HG03095 (cell line): ENCODE results near the gene TTI1.

Experiments
- ATAC-seq: cut with Tn5 transposase; IDR thresholded peaks from one replicate; pipeline ENCODE4 v1.9.1; 2021; ENCODE audit warnings: moderate library complexity; ENCODE audit not compliant: unreplicated experiment

The TTI1 gene

DNA sequence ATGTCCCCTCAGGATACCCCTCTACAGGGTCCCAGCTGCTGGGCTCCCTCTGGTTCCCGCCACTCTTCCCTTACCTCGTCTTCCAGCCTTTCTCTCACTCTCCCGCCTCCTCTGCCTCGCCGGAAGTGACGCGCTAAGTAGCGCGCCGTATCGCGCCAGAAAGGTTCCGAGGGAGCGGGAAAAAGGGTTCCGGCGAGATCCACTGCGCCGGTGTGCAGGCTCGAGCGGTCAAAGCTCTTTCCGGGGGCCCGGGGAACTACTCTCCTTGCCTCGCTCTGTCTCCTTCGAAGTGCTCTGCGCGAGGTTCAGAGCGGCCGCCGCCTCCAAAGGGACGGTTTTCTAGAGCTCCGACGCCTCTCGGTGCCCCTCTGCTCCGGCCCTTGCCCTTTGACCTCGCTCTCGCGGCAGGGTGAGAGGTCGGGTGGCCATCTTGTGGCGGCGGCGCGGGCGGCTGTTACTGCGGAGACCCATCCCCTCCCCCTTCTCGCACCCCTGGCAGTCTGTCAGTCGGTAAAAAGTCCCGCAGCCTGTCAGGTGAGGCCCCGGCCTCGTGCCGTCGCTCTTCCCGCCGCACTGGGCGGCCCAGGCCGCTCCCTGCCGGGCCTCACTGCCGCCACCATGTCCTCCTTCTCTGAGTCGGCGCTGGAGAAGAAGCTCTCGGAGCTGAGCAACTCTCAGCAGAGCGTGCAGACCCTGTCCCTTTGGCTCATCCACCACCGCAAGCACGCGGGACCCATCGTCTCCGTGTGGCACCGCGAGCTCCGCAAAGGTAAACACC lies at the start of gene TTI1, which contains the start of gene RPRD1B:
TTI1 (minus strand) TSS at position 127 of the 778 bp plus-strand sequence. CDS start 19,640 bp downstream, outside the sequence.
RPRD1B (plus strand) TSS at position 417 of the 778 bp plus-strand sequence; CDS start at position 619, 202 bp downstream.
- ATAC-seq: peak; percentile 77

DNA sequence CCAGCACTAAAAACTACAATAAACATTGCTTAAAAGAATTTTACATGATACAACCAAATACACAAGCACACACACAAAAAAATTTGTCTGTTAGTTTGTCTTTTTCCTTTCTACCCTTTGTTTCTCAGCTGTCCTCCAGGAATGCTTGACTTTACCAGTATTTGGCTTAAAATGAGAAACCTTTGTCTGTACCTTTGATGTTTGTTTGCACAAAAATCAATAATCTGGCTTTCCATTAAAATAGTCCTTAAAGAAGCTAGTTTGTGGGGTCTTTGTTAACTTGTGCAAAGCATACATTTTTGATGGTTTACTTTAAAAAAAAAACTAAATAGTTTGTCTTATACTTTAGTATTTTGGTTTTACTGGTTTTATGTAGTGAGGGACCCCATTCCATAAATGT lies 49.6 kb upstream of the TTI1 start:
- no peak for ATAC-seq

DNA sequence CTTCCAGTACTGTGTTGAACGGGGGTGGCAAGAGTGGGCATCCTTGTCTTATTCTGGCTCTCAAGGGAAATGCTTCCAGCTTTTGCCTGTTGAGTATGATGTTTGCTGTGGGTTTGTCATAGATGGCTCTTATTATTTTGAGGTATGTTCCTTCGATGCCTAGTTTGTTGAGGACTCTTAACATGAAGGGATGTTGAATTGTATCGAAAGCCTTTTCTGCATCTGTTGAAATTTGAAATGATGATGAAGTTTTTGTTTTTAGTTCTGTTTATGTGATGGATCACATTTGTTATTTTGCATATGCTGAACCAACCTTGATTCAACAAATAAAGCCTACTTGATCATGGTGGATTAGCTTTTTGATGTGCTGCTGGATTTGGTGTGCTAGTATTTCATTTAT lies 48.3 kb upstream of the TTI1 start:
- ATAC-seq: no peak

DNA sequence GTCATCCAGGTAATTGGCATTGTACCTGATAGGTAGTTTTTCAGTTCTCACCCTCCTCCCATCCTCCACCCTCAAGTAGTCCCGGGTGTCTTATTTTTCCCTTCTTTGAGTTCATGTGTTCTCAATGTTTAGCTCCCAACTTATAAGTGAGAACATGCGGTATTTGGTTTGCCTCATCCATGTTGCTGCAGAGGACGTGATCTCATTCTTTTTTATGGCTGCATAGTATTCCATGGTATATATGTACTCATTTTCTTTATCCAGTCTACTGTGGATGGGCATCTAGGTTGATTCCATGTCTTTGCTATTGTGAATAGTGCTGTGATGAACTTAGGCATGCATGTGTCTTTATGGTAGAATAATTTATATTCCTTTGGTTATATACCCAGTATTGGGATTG lies 46.1 kb upstream of the TTI1 start:
- ATAC-seq: no peak

DNA sequence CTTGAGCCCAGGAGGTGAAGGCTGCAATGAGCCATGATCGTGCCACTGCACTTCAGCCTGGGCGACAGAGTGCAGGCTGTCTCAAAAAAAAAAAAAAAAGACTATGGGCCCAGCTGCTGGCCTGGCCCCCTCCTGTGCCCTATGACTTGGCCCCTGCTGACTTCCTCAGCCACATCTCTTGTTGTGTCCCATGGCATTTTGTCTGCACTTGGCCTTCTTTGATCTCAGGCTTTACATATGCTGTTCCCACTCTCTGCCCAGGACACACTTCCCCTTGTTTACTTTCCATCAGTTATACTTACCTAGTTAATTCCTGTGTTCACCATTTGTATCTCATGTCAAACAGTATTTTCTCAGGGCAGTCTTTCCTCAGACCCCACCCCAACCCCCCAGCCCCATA lies 44.8 kb upstream of the TTI1 start:
- no peak for ATAC-seq

DNA sequence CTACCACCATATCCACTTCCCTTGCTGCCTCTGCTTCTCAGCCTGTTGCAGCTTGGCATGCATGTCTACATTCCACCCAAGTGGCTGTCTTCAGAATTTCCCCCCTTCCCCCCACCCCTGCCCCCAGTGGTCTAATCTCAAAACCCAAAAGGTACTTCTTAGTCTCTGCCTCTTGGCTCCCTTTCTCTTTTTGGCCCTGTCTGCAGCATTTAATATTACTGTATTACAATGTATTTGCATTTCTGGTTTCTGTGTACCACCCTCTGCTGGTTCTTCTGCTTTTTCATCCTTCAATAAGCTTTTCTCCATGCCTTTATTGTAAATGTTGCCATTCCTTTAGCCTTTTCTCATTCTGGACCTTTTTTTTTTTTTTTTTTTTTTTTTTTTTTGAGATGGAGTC lies 43.3 kb upstream of the TTI1 start:
- no peak for ATAC-seq

DNA sequence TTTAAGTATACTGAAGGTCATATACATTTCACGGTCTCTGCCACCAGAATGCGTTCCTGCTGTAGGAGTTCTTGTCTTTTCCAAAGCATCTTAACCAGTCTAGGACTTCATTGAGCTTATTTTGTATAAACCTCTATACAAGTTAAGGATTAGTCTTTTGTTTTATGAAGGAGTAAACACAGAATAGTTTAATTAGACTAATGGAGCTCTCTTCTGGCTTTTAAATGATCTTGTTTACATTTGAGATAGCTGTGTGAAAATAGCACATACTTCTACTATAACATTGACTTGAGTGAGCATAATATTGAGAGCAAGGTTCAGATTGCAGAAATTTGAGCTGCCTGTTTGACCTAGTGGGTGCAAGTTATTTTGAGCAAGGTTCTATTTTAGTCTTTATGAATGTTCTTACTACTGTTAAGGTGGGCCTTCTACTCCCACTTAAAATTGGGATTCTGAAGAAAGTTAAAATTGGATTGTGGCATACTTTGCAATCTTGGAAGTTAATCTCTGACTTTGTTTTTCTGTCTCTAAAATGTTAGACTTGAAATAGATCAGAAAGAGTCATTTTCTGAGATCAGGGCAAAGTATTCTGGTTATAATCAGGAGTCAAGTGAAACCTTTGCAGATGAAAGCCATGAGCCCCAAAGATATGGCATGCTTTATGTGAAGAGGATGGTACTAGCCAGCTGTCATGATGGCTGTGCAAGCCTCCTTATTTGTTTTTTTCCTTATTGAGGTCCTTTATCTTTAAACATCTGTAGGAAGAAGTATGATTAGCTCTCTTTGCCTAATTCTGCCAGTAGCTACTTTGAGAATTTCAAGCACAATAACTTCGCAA lies 42.1 kb upstream of the TTI1 start:
- ATAC-seq: no peak

DNA sequence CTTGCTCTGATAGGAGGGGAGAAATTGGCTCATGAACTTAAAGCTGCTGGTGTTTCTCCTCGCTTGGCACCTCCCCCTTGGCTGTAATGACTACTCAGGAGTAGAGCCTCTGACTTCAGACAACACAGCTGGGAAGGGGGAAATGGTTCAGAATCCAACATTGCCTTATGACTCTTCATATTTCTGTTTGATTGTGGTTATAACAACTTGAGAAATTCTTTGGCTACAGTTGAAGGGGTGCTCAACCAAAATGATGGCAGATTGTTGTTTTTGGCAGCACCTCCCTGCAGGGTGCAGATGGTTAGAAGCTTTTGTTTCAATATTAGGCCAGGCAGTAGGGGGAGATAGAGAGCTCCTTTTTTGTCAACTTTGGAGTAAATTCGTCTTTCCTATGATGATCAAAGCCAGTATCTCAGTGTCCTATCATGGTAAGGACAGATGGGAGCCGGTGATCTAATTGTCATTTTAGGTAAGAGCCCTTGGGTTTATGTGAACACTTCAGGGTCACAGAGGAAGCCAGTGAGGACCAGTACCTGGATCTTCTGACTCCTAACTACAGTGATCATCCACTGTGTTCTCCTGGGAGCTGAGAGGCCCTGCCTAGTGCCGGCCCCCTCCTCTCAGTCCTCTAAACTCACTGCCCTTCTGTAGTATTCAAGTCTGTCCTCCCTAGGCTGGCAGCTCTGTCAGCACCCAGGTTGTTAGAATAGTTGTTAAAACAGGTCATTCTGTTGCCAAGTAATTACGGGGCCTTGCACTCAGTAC lies 40.2 kb upstream of the TTI1 start:
- ATAC-seq: no peak

DNA sequence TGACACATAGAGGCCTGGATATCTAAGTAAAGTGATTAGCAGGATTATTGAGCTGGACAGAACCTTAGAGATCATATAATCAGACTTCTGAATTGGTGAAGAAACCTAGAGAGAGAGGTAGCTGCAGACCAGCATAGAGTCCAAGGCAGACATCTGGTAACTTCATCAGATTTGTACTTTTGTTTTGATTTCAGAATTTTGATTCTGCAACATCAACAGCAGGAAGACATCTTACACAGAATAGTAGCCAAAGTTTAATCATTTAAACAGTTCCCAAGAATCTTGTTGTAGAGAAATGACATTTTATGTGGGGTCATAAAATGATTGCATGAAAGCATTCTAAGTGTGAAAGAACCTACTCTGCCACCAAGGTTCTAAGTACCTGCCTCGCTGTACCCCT lies 39.6 kb upstream of the TTI1 start:
- no peak for ATAC-seq

DNA sequence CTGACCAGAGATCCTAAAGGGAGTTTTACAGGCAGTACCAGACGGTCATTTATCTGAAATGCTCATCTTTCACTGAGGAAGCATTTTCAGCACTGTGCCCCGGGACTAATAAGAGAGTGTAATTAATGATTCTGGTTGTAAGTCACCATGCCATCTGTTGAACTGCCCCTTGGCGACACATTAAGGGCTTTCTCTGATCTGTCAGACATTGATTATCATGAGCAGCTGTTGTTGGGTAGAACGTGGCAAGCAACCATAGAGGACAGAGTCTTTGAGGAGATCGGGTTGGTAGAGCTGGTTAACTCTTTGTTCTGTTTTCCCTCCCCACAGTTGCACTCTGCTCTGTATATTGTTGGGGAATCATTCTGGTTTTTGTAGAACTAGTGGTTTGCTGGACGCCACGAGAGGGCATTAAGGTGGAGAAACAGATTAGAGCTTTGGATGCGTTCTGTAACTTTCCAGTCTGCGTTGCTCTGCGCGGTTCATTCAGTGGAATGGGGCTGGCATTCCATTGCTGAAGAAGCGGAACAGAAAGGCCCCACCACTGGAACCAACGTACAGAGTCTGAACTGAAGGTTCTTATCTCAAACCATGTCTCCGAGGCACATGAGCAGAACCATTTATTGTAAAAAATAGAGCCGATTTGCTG lies 34.6 kb upstream of the TTI1 start:
- ATAC-seq: no peak

DNA sequence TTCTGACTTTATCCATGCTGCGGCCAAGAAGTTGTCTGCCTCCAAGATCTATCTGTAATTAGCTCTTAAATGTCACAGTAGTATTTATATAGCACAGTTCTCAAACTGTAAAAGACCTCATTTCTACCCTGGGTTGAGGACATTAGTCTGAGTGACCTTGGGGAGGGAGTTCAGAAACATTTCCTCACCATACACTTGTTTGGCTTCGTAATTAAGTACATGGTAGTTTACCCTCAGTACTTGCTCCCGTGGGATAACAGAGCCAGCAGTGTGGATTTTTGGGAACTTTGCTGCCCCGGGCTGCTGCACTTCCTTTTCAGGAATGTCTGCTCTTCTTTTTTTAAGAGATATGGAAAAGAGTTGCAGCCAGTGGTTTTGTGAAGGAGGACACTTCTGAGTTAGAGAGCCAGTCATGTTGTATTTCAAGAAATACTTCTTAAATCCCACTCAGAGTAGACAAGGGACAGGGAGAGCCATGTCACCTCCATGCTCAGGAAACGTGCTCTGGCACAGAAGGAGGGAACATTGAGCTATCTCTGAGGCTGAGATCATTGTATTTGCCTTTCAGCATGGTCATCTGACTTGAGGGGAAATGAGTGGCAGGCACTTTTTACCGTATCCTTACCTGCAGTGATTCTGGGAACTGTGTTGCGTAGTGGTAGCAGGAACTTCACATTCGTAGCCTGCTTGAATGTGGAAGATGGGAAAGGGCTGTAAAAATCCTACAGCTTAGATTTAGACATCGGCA lies 33.9 kb upstream of the TTI1 start:
- ATAC-seq: no peak

DNA sequence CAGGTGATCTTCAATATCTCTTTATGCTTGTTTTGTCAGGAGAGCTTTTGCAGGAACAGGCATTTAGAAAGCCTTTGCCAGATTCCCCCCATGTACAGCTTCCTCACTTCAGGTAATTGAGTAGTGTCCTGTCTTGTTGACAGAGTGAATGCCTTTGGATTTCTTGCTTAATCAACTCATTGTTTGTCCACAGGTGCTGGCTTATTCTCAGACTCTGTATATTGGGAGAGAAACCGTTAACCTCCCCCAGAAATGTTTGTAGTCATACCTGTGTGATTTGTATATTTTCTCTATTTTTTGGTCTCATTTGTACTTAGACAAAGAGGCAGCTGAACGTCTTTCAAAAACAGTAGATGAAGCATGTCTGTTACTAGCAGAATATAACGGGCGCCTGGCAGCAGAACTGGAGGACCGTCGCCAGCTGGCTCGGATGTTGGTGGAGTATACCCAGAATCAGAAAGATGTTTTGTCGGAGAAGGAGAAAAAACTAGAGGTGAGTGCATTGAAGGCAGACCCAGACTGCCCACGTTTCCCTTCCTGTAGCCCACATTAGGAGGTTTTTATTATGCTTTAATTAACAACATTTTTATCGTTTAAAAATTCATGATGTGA lies 32.6 kb upstream of the TTI1 start:
- ATAC-seq: no peak

DNA sequence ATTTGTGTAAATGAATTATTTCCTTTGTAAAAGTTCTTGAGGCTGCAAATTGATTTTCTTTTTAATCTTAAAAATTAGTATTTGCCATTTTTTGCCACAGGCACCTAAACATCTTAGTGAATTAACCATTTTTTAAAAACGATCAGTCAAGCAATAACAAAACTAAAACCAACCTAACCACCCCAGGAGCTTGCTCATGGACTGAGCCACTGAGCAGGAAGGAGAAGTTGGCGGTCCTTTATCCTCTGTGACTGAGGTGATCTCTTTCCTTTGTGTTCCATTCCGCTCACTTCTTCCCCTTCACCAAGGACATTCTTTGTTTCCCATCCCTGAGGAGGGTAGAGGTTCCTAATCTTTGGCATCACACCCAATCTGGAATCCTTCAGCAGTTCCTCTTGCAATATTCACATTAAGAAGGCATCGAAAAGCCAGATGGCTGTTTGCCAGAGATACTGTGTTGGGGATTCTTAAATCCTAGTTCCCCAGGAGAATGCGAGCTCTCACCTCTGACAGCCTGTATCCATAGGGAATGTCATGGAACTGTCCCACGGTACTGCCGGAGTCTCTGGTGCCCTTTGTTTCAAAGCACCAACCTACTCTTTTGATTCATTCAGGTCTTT lies 30.8 kb upstream of the TTI1 start:
- no peak for ATAC-seq

DNA sequence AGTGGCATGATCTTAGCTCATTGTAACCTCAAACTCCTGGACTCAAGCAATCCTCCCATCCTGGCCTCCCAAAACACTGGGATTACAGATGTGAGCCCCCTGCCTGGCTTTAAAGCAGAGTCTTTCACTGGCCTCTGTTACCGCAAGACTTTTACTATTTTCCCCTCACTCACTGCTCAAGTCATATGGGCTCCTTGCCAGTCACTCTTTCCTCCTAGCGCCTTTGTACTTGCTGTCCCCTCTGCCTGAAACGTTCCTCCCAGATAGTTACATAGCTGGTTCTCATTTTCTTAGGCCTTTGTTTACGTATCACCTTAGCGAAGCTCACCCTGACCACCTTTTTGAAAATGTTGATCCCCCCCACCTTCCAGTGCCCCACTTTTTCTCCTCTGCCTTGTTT lies 29.6 kb upstream of the TTI1 start:
- no peak for ATAC-seq

DNA sequence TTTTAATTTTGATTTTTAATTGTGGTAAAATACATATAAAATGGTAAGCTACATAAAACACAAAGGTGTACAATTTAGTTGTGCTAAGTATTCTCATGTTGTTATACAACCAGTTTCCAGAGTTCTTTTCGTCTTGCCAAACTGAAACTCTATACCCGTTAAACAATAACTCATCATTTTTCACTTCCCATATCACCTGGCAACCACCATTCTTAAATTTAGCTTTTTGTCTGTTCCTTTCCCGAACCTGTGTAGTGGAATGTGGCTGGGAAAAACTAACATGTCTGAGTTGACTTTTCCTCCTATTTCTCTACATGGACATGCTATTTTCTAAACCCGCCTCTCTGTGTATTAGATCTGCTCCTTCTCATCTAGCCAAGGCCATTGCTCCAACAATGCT lies 27.9 kb upstream of the TTI1 start:
- no peak for ATAC-seq

DNA sequence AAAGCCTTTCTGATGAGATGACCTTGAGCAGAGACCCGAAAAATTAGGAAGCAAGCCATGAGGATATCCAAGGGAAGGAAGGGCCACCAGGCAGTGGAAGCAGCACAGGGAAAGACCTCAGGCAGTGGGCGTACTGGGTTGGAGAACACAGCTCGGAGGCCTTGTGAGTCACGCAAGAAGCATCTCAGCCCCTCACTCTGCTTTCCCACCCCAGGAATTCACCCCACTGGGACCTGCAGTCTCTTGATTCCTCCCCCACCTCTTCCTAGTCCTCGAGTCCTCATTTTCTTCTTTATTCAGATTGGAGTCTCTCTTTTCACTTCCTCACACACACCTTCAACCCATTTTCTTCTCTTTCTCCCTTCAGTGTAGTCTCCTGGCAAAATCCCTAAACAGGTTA lies 27.3 kb upstream of the TTI1 start:
- no peak for ATAC-seq

DNA sequence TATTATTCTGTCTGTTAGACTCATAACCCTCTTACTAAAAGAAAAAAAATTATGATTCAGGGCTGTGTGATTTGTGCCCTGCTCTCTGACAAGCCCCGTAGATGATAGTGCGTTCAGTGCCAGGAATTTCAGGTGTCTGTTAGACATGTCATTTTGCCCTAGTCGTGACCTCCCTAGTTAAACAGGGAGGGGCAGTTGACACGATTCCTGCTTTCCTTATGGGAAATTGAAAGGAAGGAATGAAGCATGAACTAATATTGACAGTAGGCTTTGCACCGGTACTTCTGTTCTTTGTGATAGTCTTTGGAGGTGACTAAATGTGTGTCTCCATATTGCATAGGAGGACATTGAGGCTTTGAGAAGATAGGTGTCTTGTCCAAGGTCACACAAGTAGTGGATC lies 26.6 kb upstream of the TTI1 start:
- ATAC-seq: no peak

DNA sequence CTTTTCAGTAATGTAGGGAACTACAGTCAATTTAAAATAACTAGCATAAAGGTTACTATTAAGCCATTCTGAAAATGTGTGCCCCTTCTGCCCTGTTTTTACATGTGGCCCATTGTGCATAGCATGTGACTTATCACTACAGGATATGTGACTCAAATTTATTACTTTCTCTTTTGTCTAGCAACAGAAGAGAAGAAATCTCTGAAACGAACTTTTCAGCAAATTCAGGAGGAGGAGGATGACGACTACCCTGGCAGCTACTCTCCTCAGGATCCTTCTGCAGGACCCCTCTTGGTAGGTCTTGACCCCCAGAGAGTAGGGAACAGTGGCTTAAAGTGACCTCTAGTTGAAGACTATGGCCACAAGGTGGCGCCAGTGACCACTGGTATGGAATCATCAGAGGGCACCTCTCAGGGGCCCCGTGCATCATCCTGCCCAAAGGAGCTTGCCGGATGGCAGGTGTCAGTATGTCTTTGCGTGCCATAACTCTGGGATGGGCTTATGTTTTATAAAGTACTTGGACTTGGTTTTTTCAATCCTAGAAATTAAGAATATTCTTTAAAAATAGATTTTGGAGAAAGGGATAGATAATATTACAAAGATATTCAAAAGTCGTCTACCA lies 24.2 kb upstream of the TTI1 start:
- peak; percentile 55 for ATAC-seq

DNA sequence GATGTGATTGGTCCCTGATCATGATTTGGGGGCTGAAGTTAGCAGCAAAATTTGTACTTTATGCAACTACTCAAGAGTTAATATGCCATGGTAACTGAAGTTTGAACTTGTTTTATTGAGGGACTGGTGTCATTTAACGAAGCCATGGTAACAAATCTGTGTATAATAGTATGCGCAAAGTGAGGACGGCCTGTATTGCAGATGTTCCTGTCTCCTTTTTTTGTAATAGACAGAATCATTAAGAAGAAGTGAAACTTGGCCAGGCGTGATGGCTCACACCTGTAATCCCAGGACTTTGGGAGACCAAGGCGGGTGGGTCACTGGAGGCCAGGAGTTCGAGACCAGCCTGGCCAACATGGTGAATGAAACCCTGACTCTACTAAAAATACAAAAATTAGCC lies 22.6 kb upstream of the TTI1 start:
- no peak for ATAC-seq
